ENCODE data around the gene PTX3. TPM values are rescaled to one million over a fixed set of nuclear protein-coding genes. Genes with fewer than 3 reads are reported as not detected.

The PTX3 gene
- total and polyA plus RNA-seq, 2 donors (not counting 1 experiment from before 2014, with no cell fraction given) = 464 to 555 TPM

- no peak overlapping the region for H2AFZ ChIP-seq (ENCODE audit: low read length)
- no peaks in the 10 kb centered on the region for H3K79me2 ChIP-seq (ENCODE audit: control insufficient read depth, insufficient read depth, low read length)
These were observed 45.7 kb upstream of the PTX3 start for GRCh38 chr3:157390713-157391515.

GRCh38 chr3:157392104-157392503 is 44.5 kb upstream of the PTX3 start:
- Histone ChIP-seq H3K4me2 (ENCODE audit: extremely low read depth, insufficient read depth, low read length) (no peak overlapping the region), H3K4me1 (ENCODE audit: control insufficient read depth, extremely low read depth, insufficient read depth, low read length) (peaks cover 5% of the 10 kb centered on the region), H3K36me3 (ENCODE audit: control insufficient read depth, insufficient read depth, low read length) (no peaks in the 10 kb centered on the region), H3K27me3 (ENCODE audit: control insufficient read depth, insufficient read depth, low read length) (no peaks in the 10 kb centered on the region), H3K4me3 (replicated peaks in 1 of 4; ENCODE audit: control extremely low read depth in 1 of 4, insufficient read depth in 1 of 4, low read depth in 3 of 4, low read length in 4 of 4) (no peak overlapping the region), H3K27ac (ENCODE audit: insufficient read depth, low read length) (no peak overlapping the region), H3K9ac (ENCODE audit: insufficient read depth, low read length) (no peak overlapping the region), H3K79me2 (ENCODE audit: control insufficient read depth, insufficient read depth, low read length) (no peaks in the 10 kb centered on the region), H3K9me3 (ENCODE audit: control insufficient read depth, insufficient read depth, low read depth, low read length) (no peaks in the 10 kb centered on the region), H4K20me1 (ENCODE audit: control insufficient read depth, extremely low read depth, insufficient read depth, low read length) (no peaks in the 10 kb centered on the region), H2AFZ (ENCODE audit: low read length) (no peak overlapping the region)
- no peak for DNase-seq (ENCODE audit: low read depth in 2 of 2)
- TF ChIP-seq EZH2 (IDR thresholded peaks at IDR 0.05; ENCODE audit: low read length, missing control alignments) (no peak), CTCF (conservative IDR thresholded peaks at IDR 0.05 in 1 of 2, IDR thresholded peaks at IDR 0.05 in 1 of 2; ENCODE audit: low read depth in 1 of 2, low read length in 2 of 2) (no peak)

More at GRCh38 chr3:157390713-157391515, 45.7 kb upstream of the PTX3 start:
- TF ChIP-seq CTCF (conservative IDR thresholded peaks at IDR 0.05 in 1 of 2, IDR thresholded peaks at IDR 0.05 in 1 of 2; ENCODE audit: low read depth in 1 of 2, low read length in 2 of 2) (no peak), EZH2 (IDR thresholded peaks at IDR 0.05; ENCODE audit: low read length, missing control alignments) (no peak)
- Histone ChIP-seq H3K27ac (ENCODE audit: insufficient read depth, low read length) (no peak overlapping the region), H3K36me3 (ENCODE audit: control insufficient read depth, insufficient read depth, low read length) (no peaks in the 10 kb centered on the region), H3K9me3 (ENCODE audit: control insufficient read depth, insufficient read depth, low read depth, low read length) (no peaks in the 10 kb centered on the region), H4K20me1 (ENCODE audit: control insufficient read depth, extremely low read depth, insufficient read depth, low read length) (no peaks in the 10 kb centered on the region), H3K4me1 (ENCODE audit: control insufficient read depth, extremely low read depth, insufficient read depth, low read length) (peaks cover 5% of the 10 kb centered on the region), H3K4me2 (ENCODE audit: extremely low read depth, insufficient read depth, low read length) (no peak overlapping the region), H3K4me3 (replicated peaks in 1 of 4; ENCODE audit: control extremely low read depth in 1 of 4, insufficient read depth in 1 of 4, low read depth in 3 of 4, low read length in 4 of 4) (no peak overlapping the region), H3K27me3 (ENCODE audit: control insufficient read depth, insufficient read depth, low read length) (no peaks in the 10 kb centered on the region), H3K9ac (ENCODE audit: insufficient read depth, low read length) (no peak overlapping the region)
- DNase-seq (ENCODE audit: low read depth in 2 of 2) = no peak

GRCh38 chr3:157393113-157393512 is 43.5 kb upstream of the PTX3 start:
- Histone ChIP-seq H3K9me3 (ENCODE audit: control insufficient read depth, insufficient read depth, low read depth, low read length) (no peaks in the 10 kb centered on the region), H3K27me3 (ENCODE audit: control insufficient read depth, insufficient read depth, low read length) (no peaks in the 10 kb centered on the region), H3K36me3 (ENCODE audit: control insufficient read depth, insufficient read depth, low read length) (no peaks in the 10 kb centered on the region), H3K27ac (ENCODE audit: insufficient read depth, low read length) (no peak overlapping the region), H3K9ac (ENCODE audit: insufficient read depth, low read length) (no peak overlapping the region), H3K79me2 (ENCODE audit: control insufficient read depth, insufficient read depth, low read length) (no peaks in the 10 kb centered on the region), H3K4me1 (ENCODE audit: control insufficient read depth, extremely low read depth, insufficient read depth, low read length) (peaks cover 5% of the 10 kb centered on the region), H2AFZ (ENCODE audit: low read length) (no peak overlapping the region), H3K4me3 (replicated peaks in 1 of 4; ENCODE audit: control extremely low read depth in 1 of 4, insufficient read depth in 1 of 4, low read depth in 3 of 4, low read length in 4 of 4) (no peak overlapping the region), H3K4me2 (ENCODE audit: extremely low read depth, insufficient read depth, low read length) (no peak overlapping the region), H4K20me1 (ENCODE audit: control insufficient read depth, extremely low read depth, insufficient read depth, low read length) (no peaks in the 10 kb centered on the region)
- TF ChIP-seq EZH2 (IDR thresholded peaks at IDR 0.05; ENCODE audit: low read length, missing control alignments) = no peak
- DNase-seq (ENCODE audit: low read depth in 2 of 2) = peak in 1 of 2 donors; percentile 17

Data from fibroblast of lung (primary cell).